Liver (tissue), 3 donors: ENCODE results near the gene SCNN1A.

Source experiments
- CTCF ChIP-seq: fragments of 150-350 bp; IDR thresholded peaks from 2 replicates; pipeline ENCODE4 v1.5.1; 2017; ENCODE audit warnings: improper control_type of control experiment, low read depth, low read length; ENCODE audit not compliant: missing input control
- GABPA ChIP-seq, 2 donors: IDR thresholded peaks in 1 of 2; conservative IDR thresholded peaks in 1 of 2; 2 replicates each; pipeline ENCODE4 v1.6.1; 2016; ENCODE audit warnings: antibody characterized with exemption in 2 of 2, mild to moderate bottlenecking in 1 of 2, moderate library complexity in 1 of 2
- NR2F2 ChIP-seq: IDR thresholded peaks from 2 replicates; pipeline ENCODE4 v1.6.1; 2016; ENCODE audit warnings: antibody characterized with exemption
- RAD21 ChIP-seq, 2 donors: IDR thresholded peaks; 2 replicates each; pipeline ENCODE4 v1.6.1; 2016; ENCODE audit warnings: antibody characterized with exemption in 2 of 2, mild to moderate bottlenecking in 2 of 2
- REST ChIP-seq: IDR thresholded peaks from 2 replicates; pipeline ENCODE4 v1.6.1; 2016; ENCODE audit warnings: antibody characterized with exemption, mild to moderate bottlenecking
- TAF1 ChIP-seq: conservative IDR thresholded peaks from 2 replicates; pipeline ENCODE4 v1.6.1; 2016; ENCODE audit warnings: antibody characterized with exemption, mild to moderate bottlenecking
- TF ChIP-seq, protein P1 (sequence below): IDR thresholded peaks from 2 replicates; pipeline ENCODE4 v1.6.1; 2016; ENCODE audit warnings: antibody characterized with exemption
- donor health status: healthy.
- donor health status: healthy.

DNA sequence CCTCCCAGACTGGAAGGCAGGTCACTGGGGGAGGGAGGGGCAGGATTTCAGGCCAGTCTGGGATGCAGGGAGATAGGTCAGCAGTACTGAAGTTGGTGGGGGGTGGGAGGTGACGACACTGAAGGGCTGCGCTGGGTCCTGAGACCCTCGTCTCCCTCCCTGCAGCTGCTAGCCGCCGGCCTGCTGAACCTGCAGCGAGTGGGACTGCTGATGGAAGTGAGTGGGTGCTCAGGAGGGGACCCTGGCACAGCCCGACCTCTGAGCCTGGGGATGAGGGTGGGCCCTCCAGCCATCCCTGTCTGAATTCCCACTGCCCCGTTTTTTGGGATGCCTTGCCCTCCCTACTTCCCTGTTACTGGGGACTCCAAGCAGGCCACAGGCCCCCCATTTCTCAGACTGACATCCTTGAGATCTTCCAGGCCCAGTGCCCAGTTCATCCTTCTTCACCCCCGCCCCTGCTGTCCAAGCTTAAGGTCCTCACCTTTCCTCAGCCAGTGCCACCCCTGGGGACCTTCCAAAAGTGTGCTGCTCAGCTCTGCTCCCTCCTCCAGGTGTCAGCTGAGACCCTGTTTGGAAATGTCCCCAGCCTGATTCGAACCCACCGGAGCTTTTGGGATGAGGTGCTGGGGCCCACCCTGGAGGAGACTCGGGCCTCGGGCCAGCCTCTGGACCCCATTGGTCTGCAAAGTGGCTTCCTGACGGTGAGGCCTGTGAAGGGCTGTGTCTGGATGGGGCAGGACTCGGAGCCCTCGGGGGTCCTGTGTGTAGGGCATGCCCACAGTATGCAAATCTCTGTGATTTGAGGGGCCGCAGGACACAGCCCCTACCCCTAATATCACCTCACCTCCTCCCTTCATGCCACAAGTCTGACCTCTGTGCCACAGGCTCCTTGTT, 59.4 kb downstream of the SCNN1A start:
- no peak for TF ChIP-seq TAF1
- no peak for TF ChIP-seq NR2F2
- TF ChIP-seq CTCF: no peak
- TF ChIP-seq, protein P1, sequence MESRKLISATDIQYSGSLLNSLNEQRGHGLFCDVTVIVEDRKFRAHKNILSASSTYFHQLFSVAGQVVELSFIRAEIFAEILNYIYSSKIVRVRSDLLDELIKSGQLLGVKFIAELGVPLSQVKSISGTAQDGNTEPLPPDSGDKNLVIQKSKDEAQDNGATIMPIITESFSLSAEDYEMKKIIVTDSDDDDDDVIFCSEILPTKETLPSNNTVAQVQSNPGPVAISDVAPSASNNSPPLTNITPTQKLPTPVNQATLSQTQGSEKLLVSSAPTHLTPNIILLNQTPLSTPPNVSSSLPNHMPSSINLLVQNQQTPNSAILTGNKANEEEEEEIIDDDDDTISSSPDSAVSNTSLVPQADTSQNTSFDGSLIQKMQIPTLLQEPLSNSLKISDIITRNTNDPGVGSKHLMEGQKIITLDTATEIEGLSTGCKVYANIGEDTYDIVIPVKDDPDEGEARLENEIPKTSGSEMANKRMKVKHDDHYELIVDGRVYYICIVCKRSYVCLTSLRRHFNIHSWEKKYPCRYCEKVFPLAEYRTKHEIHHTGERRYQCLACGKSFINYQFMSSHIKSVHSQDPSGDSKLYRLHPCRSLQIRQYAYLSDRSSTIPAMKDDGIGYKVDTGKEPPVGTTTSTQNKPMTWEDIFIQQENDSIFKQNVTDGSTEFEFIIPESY: no peak
- no peak for TF ChIP-seq RAD21 (IDR thresholded peaks at IDR 0.05)
- TF ChIP-seq REST: no peak
- no peak for TF ChIP-seq GABPA (IDR thresholded peaks at IDR 0.05 in 1 of 2, conservative IDR thresholded peaks at IDR 0.05 in 1 of 2)
